ENCODE results near the gene FGF11. TPM values are rescaled to one million over a fixed set of nuclear protein-coding genes. Genes with fewer than 3 reads are reported as not detected.

FGF11 gene
- total and polyA plus RNA-seq, 2 experiments from 2014 or later = 50.4 to 51.9 TPM

GRCh38 chr17:7435676-7436555, 3.4 kb upstream of the FGF11 start:
- H3K27ac ChIP-seq = no peak overlapping the region

GRCh38 chr17:7436556-7437368, 2.5 kb upstream of the FGF11 start:
- Histone ChIP-seq H3K4me3 (peak overlapping the region; percentile 64), H3K27me3 (no peaks in the 10 kb centered on the region), H3K27ac (no peak overlapping the region), H3K36me3 (no peaks in the 10 kb centered on the region), H3K4me1 (ENCODE audit: low read depth) (peaks cover 20% of the 10 kb centered on the region), H3K9me3 (ENCODE audit: low read depth) (no peaks in the 10 kb centered on the region)
- DNase-seq (ENCODE audit: low read depth in 1 of 2, low spot score in 1 of 2) = peak; percentile 80 to 92
- peak; percentile 79 for TF ChIP-seq CTCF (IDR thresholded peaks at IDR 0.05; ENCODE audit: low read depth, low read length)

More at GRCh38 chr17:7435676-7436555, 3.4 kb upstream of the FGF11 start:
- no peaks in the 10 kb centered on the region for H3K27me3 ChIP-seq
- H3K36me3 ChIP-seq = no peaks in the 10 kb centered on the region
- H3K4me1 ChIP-seq (ENCODE audit: low read depth) = peaks cover 16% of the 10 kb centered on the region
- H3K9me3 ChIP-seq (ENCODE audit: low read depth) = no peaks in the 10 kb centered on the region
- peak overlapping the region; percentile 55 for H3K4me3 ChIP-seq
- DNase-seq (ENCODE audit: low read depth in 1 of 2, low spot score in 1 of 2) = peak; percentile 20 to 46
- TF ChIP-seq CTCF (IDR thresholded peaks at IDR 0.05; ENCODE audit: low read depth, low read length) = peak; percentile 2

- peaks cover 20% of the 10 kb centered on the region for H3K4me1 ChIP-seq (ENCODE audit: low read depth)
- H3K4me3 ChIP-seq = peak overlapping the region; percentile 64
- TF ChIP-seq CTCF (IDR thresholded peaks at IDR 0.05; ENCODE audit: low read depth, low read length) = no peak
- no peak overlapping the region for H3K27ac ChIP-seq
- no peaks in the 10 kb centered on the region for H3K36me3 ChIP-seq
- H3K9me3 ChIP-seq (ENCODE audit: low read depth) = no peaks in the 10 kb centered on the region
- no peaks in the 10 kb centered on the region for H3K27me3 ChIP-seq
- no peak for DNase-seq (ENCODE audit: low read depth in 1 of 2, low spot score in 1 of 2)
Measured at GRCh38 chr17:7437369-7437863, 1.9 kb upstream of the FGF11 start.

GRCh38 chr17:7437950-7438614, 1.2 kb upstream of the FGF11 start:
- no peaks in the 10 kb centered on the region for H3K36me3 ChIP-seq
- DNase-seq (ENCODE audit: low read depth in 1 of 2, low spot score in 1 of 2) = peak; percentile 17 to 84
- peaks cover 20% of the 10 kb centered on the region for H3K4me1 ChIP-seq (ENCODE audit: low read depth)
- H3K27me3 ChIP-seq = no peaks in the 10 kb centered on the region
- no peak for TF ChIP-seq CTCF (IDR thresholded peaks at IDR 0.05; ENCODE audit: low read depth, low read length)
- H3K4me3 ChIP-seq = peak overlapping the region; percentile 64
- H3K27ac ChIP-seq = peak overlapping the region; percentile 24
- no peaks in the 10 kb centered on the region for H3K9me3 ChIP-seq (ENCODE audit: low read depth)
